ENCODE results near the gene AADACL4. TPM values are rescaled to one million over a fixed set of nuclear protein-coding genes. Genes with fewer than 3 reads are reported as not detected.

AADACL4 gene
- polyA plus RNA-seq, 1 donor from 2014 or later, result not detected

DNA sequence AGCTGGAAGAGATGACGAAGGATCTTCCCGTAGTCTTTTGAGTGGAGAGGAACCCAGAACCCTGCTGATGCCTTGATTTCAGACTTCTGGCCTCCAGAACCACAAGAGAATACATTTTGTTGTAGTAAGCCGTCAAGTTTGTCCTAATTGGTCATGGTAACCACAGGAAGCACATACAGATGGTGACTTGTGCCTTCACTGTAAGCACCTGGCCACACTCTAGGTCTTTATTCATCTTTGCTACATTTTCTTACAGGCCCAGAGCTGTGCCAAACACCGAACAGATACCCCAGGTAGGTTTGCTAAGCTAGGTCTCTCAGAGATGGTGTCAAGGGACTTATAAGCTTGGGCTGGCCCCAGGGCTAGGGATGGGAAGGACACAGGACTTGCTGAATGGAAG lies 30.7 kb upstream of the AADACL4 start:
- TF ChIP-seq TAF1 (IDR thresholded peaks at IDR 0.05; ENCODE audit: low read depth) (no peak), EZH2 (IDR thresholded peaks at IDR 0.05; ENCODE audit: borderline replicate concordance, insufficient read depth, low read length, poor library complexity, severe bottlenecking) (no peak), RAD21 (conservative IDR thresholded peaks at IDR 0.05) (no peak), EP300 (conservative IDR thresholded peaks at IDR 0.05; ENCODE audit: poor library complexity, severe bottlenecking) (no peak), SMC3 (conservative IDR thresholded peaks at IDR 0.05; ENCODE audit: poor library complexity) (no peak), POLR2AphosphoS5 (IDR thresholded peaks at IDR 0.05) (no peak), MXI1 (conservative IDR thresholded peaks at IDR 0.05; ENCODE audit: poor library complexity, severe bottlenecking) (no peak)
- TF ChIP-seq, protein P1, sequence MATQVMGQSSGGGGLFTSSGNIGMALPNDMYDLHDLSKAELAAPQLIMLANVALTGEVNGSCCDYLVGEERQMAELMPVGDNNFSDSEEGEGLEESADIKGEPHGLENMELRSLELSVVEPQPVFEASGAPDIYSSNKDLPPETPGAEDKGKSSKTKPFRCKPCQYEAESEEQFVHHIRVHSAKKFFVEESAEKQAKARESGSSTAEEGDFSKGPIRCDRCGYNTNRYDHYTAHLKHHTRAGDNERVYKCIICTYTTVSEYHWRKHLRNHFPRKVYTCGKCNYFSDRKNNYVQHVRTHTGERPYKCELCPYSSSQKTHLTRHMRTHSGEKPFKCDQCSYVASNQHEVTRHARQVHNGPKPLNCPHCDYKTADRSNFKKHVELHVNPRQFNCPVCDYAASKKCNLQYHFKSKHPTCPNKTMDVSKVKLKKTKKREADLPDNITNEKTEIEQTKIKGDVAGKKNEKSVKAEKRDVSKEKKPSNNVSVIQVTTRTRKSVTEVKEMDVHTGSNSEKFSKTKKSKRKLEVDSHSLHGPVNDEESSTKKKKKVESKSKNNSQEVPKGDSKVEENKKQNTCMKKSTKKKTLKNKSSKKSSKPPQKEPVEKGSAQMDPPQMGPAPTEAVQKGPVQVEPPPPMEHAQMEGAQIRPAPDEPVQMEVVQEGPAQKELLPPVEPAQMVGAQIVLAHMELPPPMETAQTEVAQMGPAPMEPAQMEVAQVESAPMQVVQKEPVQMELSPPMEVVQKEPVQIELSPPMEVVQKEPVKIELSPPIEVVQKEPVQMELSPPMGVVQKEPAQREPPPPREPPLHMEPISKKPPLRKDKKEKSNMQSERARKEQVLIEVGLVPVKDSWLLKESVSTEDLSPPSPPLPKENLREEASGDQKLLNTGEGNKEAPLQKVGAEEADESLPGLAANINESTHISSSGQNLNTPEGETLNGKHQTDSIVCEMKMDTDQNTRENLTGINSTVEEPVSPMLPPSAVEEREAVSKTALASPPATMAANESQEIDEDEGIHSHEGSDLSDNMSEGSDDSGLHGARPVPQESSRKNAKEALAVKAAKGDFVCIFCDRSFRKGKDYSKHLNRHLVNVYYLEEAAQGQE (IDR thresholded peaks at IDR 0.05; ENCODE audit: borderline replicate concordance), result no peak
- TF ChIP-seq, protein P2, sequence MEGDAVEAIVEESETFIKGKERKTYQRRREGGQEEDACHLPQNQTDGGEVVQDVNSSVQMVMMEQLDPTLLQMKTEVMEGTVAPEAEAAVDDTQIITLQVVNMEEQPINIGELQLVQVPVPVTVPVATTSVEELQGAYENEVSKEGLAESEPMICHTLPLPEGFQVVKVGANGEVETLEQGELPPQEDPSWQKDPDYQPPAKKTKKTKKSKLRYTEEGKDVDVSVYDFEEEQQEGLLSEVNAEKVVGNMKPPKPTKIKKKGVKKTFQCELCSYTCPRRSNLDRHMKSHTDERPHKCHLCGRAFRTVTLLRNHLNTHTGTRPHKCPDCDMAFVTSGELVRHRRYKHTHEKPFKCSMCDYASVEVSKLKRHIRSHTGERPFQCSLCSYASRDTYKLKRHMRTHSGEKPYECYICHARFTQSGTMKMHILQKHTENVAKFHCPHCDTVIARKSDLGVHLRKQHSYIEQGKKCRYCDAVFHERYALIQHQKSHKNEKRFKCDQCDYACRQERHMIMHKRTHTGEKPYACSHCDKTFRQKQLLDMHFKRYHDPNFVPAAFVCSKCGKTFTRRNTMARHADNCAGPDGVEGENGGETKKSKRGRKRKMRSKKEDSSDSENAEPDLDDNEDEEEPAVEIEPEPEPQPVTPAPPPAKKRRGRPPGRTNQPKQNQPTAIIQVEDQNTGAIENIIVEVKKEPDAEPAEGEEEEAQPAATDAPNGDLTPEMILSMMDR (IDR thresholded peaks at IDR 0.05; ENCODE audit: poor library complexity, severe bottlenecking), result no peak
- Histone ChIP-seq H3K4me2 (ENCODE audit: low read length) (no peak overlapping the region), H3K9me3 (ENCODE audit: low read length) (no peaks in the 10 kb centered on the region), H4K20me1 (ENCODE audit: insufficient read depth) (no peaks in the 10 kb centered on the region), H3K27ac (ENCODE audit: low read length) (no peak overlapping the region), H3K36me3 (ENCODE audit: insufficient read depth, low read length) (no peaks in the 10 kb centered on the region), H3K79me2 (replicated peaks; ENCODE audit: insufficient read depth, low read length) (no peaks in the 10 kb centered on the region), H2AFZ (ENCODE audit: low read depth, low read length) (no peak overlapping the region), H3K9me2 (ENCODE audit: insufficient read depth, low read length) (no peaks in the 10 kb centered on the region), H3K9ac (ENCODE audit: low read length) (no peak overlapping the region), H3K27me3 (ENCODE audit: insufficient read depth, low read depth, low read length) (peaks cover 33% of the 10 kb centered on the region), H3F3A (ENCODE audit: insufficient read depth, low read length, poor library complexity, severe bottlenecking) (peaks cover 3% of the 10 kb centered on the region), H3K4me3 (ENCODE audit: low read length) (no peak overlapping the region)

DNA sequence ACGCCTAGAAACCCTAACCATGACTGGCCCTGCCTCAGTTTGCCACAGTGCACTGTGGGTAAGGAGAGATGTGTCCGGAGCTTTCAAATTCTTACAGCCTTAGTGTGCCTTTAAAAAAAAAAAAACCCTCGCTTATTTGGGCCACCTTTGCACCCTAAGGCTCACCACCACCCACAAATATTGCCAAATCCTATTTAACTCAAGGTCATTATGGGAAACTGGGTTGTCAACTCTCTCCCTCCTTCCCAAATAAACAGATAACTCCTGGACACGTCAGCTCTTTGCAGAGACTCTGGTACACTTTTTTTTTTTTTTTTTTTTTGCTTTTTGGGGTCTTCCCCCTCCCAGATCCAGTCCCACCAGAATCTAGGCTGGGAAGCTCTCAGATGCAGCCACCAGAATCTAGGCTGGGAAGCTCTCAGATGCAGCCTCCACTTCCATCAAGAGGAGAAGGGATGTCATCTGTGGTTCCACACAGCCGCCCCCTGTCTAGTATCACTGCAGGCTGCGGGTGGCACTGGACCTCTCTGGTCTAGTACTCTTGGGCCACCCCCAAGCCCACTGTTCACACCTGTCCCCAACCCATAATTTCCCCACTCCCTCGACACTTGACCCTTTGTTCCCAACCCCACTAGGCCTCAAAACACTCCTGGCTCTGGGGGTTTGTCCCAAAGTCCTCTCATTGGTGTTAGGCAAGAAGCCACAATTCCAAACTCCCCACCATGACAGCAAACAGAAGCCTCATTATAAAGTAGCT lies 29.3 kb upstream of the AADACL4 start:
- no peak for TF ChIP-seq POLR2AphosphoS5 (IDR thresholded peaks at IDR 0.05)
- Histone ChIP-seq H2AFZ (ENCODE audit: low read depth, low read length) (no peak overlapping the region), H3K9ac (ENCODE audit: low read length) (no peak overlapping the region), H4K20me1 (ENCODE audit: insufficient read depth) (no peaks in the 10 kb centered on the region), H3K79me2 (replicated peaks; ENCODE audit: insufficient read depth, low read length) (no peaks in the 10 kb centered on the region), H3K4me2 (ENCODE audit: low read length) (no peak overlapping the region), H3F3A (ENCODE audit: insufficient read depth, low read length, poor library complexity, severe bottlenecking) (peaks cover 3% of the 10 kb centered on the region), H3K36me3 (ENCODE audit: insufficient read depth, low read length) (no peaks in the 10 kb centered on the region), H3K4me3 (ENCODE audit: low read length) (no peak overlapping the region), H3K27me3 (ENCODE audit: insufficient read depth, low read depth, low read length) (peaks cover 46% of the 10 kb centered on the region), H3K9me2 (ENCODE audit: insufficient read depth, low read length) (no peaks in the 10 kb centered on the region), H3K9me3 (ENCODE audit: low read length) (no peaks in the 10 kb centered on the region), H3K27ac (ENCODE audit: low read length) (no peak overlapping the region)
